BLaER1 (cell line): ENCODE data around the gene GABRE.

Experiments used
- H3K27ac ChIP-seq: shearing (Covaris generic); formaldehyde crosslinking; 2 replicates; pipeline ENCODE4 v1.8.1; 2022
- H3K27me3 ChIP-seq: shearing (Covaris generic); formaldehyde crosslinking; 2 replicates; pipeline ENCODE4 v1.8.1; 2022
- H3K36me3 ChIP-seq: shearing (Covaris generic); formaldehyde crosslinking; 2 replicates; pipeline ENCODE4 v1.8.1; 2022
- H3K4me1 ChIP-seq: shearing (Covaris generic); formaldehyde crosslinking; 2 replicates; pipeline ENCODE4 v1.8.1; 2022
- H3K4me2 ChIP-seq: shearing (Covaris generic); formaldehyde crosslinking; 2 replicates; pipeline ENCODE4 v1.8.1; 2022
- H3K4me3 ChIP-seq: shearing (Covaris generic); formaldehyde crosslinking; 2 replicates; pipeline ENCODE4 v1.8.1; 2022
- H3K9ac ChIP-seq: shearing (Covaris generic); formaldehyde crosslinking; 2 replicates; pipeline ENCODE4 v1.8.1; 2022
- H3K9me3 ChIP-seq: shearing (Covaris generic); formaldehyde crosslinking; 2 replicates; pipeline ENCODE4 v1.8.1; 2022
- H4K20me1 ChIP-seq: shearing (Covaris generic); formaldehyde crosslinking; 2 replicates; pipeline ENCODE4 v1.8.1; 2022
- Cebpa-rat ChIP-seq: shearing (Covaris generic); IDR thresholded peaks from 2 replicates; pipeline ENCODE4 v1.8.1; 2022

The GABRE gene

GRCh38 chrX:151973060-151973661 lies 1.3 kb downstream of the GABRE start:
- H3K27me3 ChIP-seq: peaks cover 95% of the 10 kb centered on the region
- peaks cover 4% of the 10 kb centered on the region; the same call in 1 of the 2 replicates for H4K20me1 ChIP-seq
- no peaks in the 10 kb centered on the region for H3K4me1 ChIP-seq
- H3K9me3 ChIP-seq: peaks cover 10% of the 10 kb centered on the region
- TF ChIP-seq Cebpa-rat: no peak
- H3K36me3 ChIP-seq: no peaks in the 10 kb centered on the region
- H3K27ac ChIP-seq: no peak overlapping the region
- no peak overlapping the region for H3K9ac ChIP-seq
- no peak overlapping the region for H3K4me3 ChIP-seq
- no peak overlapping the region for H3K4me2 ChIP-seq

GRCh38 chrX:151970661-151971060 lies 3.8 kb downstream of the GABRE start:
- H3K9me3 ChIP-seq: peaks cover 10% of the 10 kb centered on the region
- H3K4me2 ChIP-seq: no peak overlapping the region
- H3K4me3 ChIP-seq: no peak overlapping the region
- no peaks in the 10 kb centered on the region for H3K4me1 ChIP-seq
- no peaks in the 10 kb centered on the region; the same call in 1 of the 2 replicates for H4K20me1 ChIP-seq
- TF ChIP-seq Cebpa-rat: no peak
- H3K9ac ChIP-seq: no peak overlapping the region
- H3K27ac ChIP-seq: no peak overlapping the region
- peaks cover 95% of the 10 kb centered on the region for H3K27me3 ChIP-seq
- H3K36me3 ChIP-seq: no peaks in the 10 kb centered on the region

GRCh38 chrX:151970027-151970426 lies 4.4 kb downstream of the GABRE start:
- H3K27ac ChIP-seq: no peak overlapping the region
- no peak overlapping the region for H3K4me3 ChIP-seq
- H3K4me2 ChIP-seq: no peak overlapping the region
- TF ChIP-seq Cebpa-rat: no peak
- H3K9ac ChIP-seq: no peak overlapping the region
- H4K20me1 ChIP-seq: no peaks in the 10 kb centered on the region; the same call in 1 of the 2 replicates
- H3K9me3 ChIP-seq: peaks cover 9% of the 10 kb centered on the region
- no peaks in the 10 kb centered on the region for H3K36me3 ChIP-seq
- H3K4me1 ChIP-seq: no peaks in the 10 kb centered on the region
- peaks cover 95% of the 10 kb centered on the region for H3K27me3 ChIP-seq

GRCh38 chrX:151966236-151966635 lies 8.2 kb downstream of the GABRE start:
- no peak overlapping the region for H3K4me3 ChIP-seq
- no peaks in the 10 kb centered on the region for H3K36me3 ChIP-seq
- H3K27me3 ChIP-seq: peaks cover 98% of the 10 kb centered on the region

GRCh38 chrX:151962034-151962433 lies 12.4 kb downstream of the GABRE start:
- Histone ChIP-seq H3K9me3 (no peaks in the 10 kb centered on the region), H3K4me2 (no peak overlapping the region), H4K20me1 (no peaks in the 10 kb centered on the region), H3K27ac (no peak overlapping the region), H3K27me3 (peaks cover 99% of the 10 kb centered on the region), H3K36me3 (no peaks in the 10 kb centered on the region), H3K4me3 (no peak overlapping the region), H3K4me1 (no peaks in the 10 kb centered on the region), H3K9ac (no peak overlapping the region)
- no peak for TF ChIP-seq Cebpa-rat

More at GRCh38 chrX:151966236-151966635, 8.2 kb downstream of the GABRE start:
- Histone ChIP-seq H3K9me3 (no peaks in the 10 kb centered on the region), H3K27ac (no peak overlapping the region), H4K20me1 (no peaks in the 10 kb centered on the region; the same call in 1 of the 2 replicates), H3K4me1 (no peaks in the 10 kb centered on the region), H3K4me2 (no peak overlapping the region), H3K9ac (no peak overlapping the region)
- TF ChIP-seq Cebpa-rat: no peak

- TF ChIP-seq Cebpa-rat: no peak
Observed at GRCh38 chrX:151958101-151958500, 16.4 kb downstream of the GABRE start.

GRCh38 chrX:151954730-151955129 lies 19.7 kb downstream of the GABRE start:
- no peak overlapping the region for H3K27ac ChIP-seq
- no peak overlapping the region for H3K4me2 ChIP-seq
- no peaks in the 10 kb centered on the region for H4K20me1 ChIP-seq
- H3K27me3 ChIP-seq: peaks cover 96% of the 10 kb centered on the region
- no peaks in the 10 kb centered on the region for H3K4me1 ChIP-seq
- no peak overlapping the region for H3K4me3 ChIP-seq
- H3K9me3 ChIP-seq: no peaks in the 10 kb centered on the region
- no peak overlapping the region for H3K9ac ChIP-seq
- no peaks in the 10 kb centered on the region for H3K36me3 ChIP-seq
- no peak for TF ChIP-seq Cebpa-rat

More at GRCh38 chrX:151958101-151958500, 16.4 kb downstream of the GABRE start:
- Histone ChIP-seq H3K27me3 (peaks cover 99% of the 10 kb centered on the region), H4K20me1 (no peaks in the 10 kb centered on the region), H3K4me2 (no peak overlapping the region), H3K36me3 (no peaks in the 10 kb centered on the region), H3K27ac (no peak overlapping the region), H3K4me1 (no peaks in the 10 kb centered on the region), H3K9ac (no peak overlapping the region), H3K4me3 (no peak overlapping the region), H3K9me3 (no peaks in the 10 kb centered on the region)

GRCh38 chrX:151938172-151938571 lies 36.3 kb downstream of the GABRE start:
- no peaks in the 10 kb centered on the region for H4K20me1 ChIP-seq
- peaks cover 36% of the 10 kb centered on the region for H3K27me3 ChIP-seq
- no peaks in the 10 kb centered on the region for H3K36me3 ChIP-seq
- H3K4me2 ChIP-seq: no peak overlapping the region
- H3K4me1 ChIP-seq: no peaks in the 10 kb centered on the region
- no peak overlapping the region for H3K9ac ChIP-seq
- no peak overlapping the region for H3K4me3 ChIP-seq
- no peak overlapping the region for H3K27ac ChIP-seq
- no peak for TF ChIP-seq Cebpa-rat
- no peaks in the 10 kb centered on the region for H3K9me3 ChIP-seq

GRCh38 chrX:151935358-151935757 lies 39.1 kb downstream of the GABRE start:
- Histone ChIP-seq H3K27ac (no peak overlapping the region), H3K9me3 (no peaks in the 10 kb centered on the region), H3K4me2 (no peak overlapping the region), H4K20me1 (no peaks in the 10 kb centered on the region), H3K36me3 (no peaks in the 10 kb centered on the region), H3K9ac (no peak overlapping the region), H3K27me3 (peaks cover 40% of the 10 kb centered on the region), H3K4me3 (no peak overlapping the region), H3K4me1 (no peaks in the 10 kb centered on the region)
- no peak for TF ChIP-seq Cebpa-rat

GRCh38 chrX:151929126-151929525 lies 45.4 kb downstream of the GABRE start:
- Histone ChIP-seq H3K27ac (no peak overlapping the region), H3K4me1 (no peaks in the 10 kb centered on the region), H3K9ac (no peak overlapping the region), H4K20me1 (no peaks in the 10 kb centered on the region; the same call in 1 of the 2 replicates), H3K9me3 (no peaks in the 10 kb centered on the region), H3K27me3 (peaks cover 72% of the 10 kb centered on the region), H3K36me3 (no peaks in the 10 kb centered on the region), H3K4me2 (no peak overlapping the region), H3K4me3 (no peak overlapping the region)
- no peak for TF ChIP-seq Cebpa-rat

GRCh38 chrX:151923648-151924047 lies 50.8 kb downstream of the GABRE start:
- H3K4me2 ChIP-seq: no peak overlapping the region
- no peaks in the 10 kb centered on the region for H3K36me3 ChIP-seq
- H3K9ac ChIP-seq: no peak overlapping the region
- peaks cover 58% of the 10 kb centered on the region for H3K27me3 ChIP-seq
- no peaks in the 10 kb centered on the region for H3K4me1 ChIP-seq
- H4K20me1 ChIP-seq: no peaks in the 10 kb centered on the region; the same call in 1 of the 2 replicates
- TF ChIP-seq Cebpa-rat: no peak
- peaks cover 10% of the 10 kb centered on the region; the same call in 1 of the 2 replicates for H3K9me3 ChIP-seq
- no peak overlapping the region for H3K27ac ChIP-seq
- H3K4me3 ChIP-seq: no peak overlapping the region
